SU-DHL-6 (cell line): ENCODE measurements around the gene SIDT2.

Experiments used
- EZH2phosphoT487 ChIP-seq: fragments of 200-600 bp; sonication (generic), shearing (Covaris generic); conservative IDR thresholded peaks from 2 replicates; pipeline ENCODE4 v1.6.1; 2018; ENCODE audit warnings: mild to moderate bottlenecking, antibody characterized with exemption, low read length, moderate library complexity, mixed read lengths
- TF ChIP-seq, protein P1 (sequence below): fragments of 200-600 bp; sonication (generic); IDR thresholded peaks from one replicate; pipeline ENCODE4 v1.5.1; 2017; ENCODE audit warnings: antibody characterized with exemption, mild to moderate bottlenecking, low read length, moderate library complexity; ENCODE audit not compliant: insufficient read depth, poor library complexity, severe bottlenecking

- TF ChIP-seq EZH2phosphoT487, result no peak
- TF ChIP-seq, protein P1, sequence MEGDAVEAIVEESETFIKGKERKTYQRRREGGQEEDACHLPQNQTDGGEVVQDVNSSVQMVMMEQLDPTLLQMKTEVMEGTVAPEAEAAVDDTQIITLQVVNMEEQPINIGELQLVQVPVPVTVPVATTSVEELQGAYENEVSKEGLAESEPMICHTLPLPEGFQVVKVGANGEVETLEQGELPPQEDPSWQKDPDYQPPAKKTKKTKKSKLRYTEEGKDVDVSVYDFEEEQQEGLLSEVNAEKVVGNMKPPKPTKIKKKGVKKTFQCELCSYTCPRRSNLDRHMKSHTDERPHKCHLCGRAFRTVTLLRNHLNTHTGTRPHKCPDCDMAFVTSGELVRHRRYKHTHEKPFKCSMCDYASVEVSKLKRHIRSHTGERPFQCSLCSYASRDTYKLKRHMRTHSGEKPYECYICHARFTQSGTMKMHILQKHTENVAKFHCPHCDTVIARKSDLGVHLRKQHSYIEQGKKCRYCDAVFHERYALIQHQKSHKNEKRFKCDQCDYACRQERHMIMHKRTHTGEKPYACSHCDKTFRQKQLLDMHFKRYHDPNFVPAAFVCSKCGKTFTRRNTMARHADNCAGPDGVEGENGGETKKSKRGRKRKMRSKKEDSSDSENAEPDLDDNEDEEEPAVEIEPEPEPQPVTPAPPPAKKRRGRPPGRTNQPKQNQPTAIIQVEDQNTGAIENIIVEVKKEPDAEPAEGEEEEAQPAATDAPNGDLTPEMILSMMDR, result no peak
Measured at GRCh38 chr11:117238221-117238620, 59.7 kb downstream of the SIDT2 start.
